ENCODE measurements around the gene ACADL. TPM values are rescaled to one million over a fixed set of nuclear protein-coding genes. Genes with fewer than 3 reads are reported as not detected.

ACADL gene
- total and polyA plus RNA-seq, 2 of the 8 experiments (the other 6 are each of a cell fraction or from before 2014, with no cell fraction given) = 0.11 to 0.34 TPM

DNA sequence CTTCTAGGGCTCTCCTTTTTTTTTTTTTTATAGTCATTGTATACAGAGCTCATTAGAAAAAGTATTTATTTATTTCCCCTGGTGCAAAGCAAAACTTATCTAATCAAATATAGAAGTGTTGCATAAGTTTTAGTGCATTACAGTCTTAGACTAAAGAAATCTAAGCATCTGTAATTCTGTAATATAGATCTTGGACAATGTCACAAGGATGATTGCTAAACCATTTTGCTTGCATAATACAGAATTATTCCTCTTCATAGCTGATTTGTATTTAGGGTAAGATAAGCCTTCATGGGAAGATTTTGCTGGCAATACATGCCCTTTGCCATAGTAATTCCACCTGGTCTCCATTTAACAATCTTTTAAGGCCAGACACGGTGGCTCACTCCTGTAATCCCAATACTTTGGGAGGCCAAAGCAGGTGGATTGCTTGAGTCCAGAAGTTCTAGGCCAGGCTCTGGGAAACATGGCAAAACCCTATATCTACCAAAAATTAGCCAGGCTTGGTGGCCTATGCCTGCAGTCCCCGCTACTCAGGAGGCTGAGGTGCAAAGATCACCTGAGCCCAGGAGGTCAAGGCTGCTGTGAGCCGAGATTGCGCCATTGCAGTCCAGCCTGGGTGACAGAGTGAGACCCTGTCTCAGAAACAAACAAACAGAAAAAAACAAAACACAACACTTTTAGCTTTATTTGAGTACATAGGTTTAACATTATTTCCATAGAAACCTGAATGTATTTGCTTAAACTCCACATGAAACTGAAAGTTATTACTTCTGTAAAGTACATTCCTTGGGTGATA lies 2.2 kb upstream of the ACADL start (continued):
- TF ChIP-seq ASH2L (IDR thresholded peaks at IDR 0.05; ENCODE audit: low read length) (no peak), SP4 (IDR thresholded peaks at IDR 0.05; ENCODE audit: low read length) (no peak), CBX8 (IDR thresholded peaks at IDR 0.05; ENCODE audit: borderline replicate concordance, low read depth, low read length) (no peak)

All from H1 (cell line).